ENCODE data around the gene PGPEP1.

GRCh38 chr19:18408053-18408476, 67.7 kb downstream of the PGPEP1 start:
- TF ChIP-seq REST (IDR thresholded peaks at IDR 0.05; ENCODE audit: low read depth), result no peak
- no peak for TF ChIP-seq FOXM1 (IDR thresholded peaks at IDR 0.05; ENCODE audit: borderline replicate concordance, low read depth)
- peak; percentile 33; the same call in 1 of the 2 replicates for TF ChIP-seq YY1 (IDR thresholded peaks at IDR 0.05; ENCODE audit: low read depth)
